ENCODE measurements around the gene GGTLC2.
"Not testable (repeated sequence)": the region's sequence is repeated elsewhere in the genome, so short reads cannot be mapped to it uniquely, and the experiment has no call there.

Gene GGTLC2

GRCh38 chr22:22642255-22642654, 2.2 kb upstream of the GGTLC2 start:
- not testable (repeated sequence) for DNase-seq

GRCh38 chr22:22645969-22646368, 1.6 kb downstream of the GGTLC2 start:
- DNase-seq = not testable (repeated sequence)

GRCh38 chr22:22647952-22648351, 3.5 kb downstream of the GGTLC2 start:
- not testable (repeated sequence) for DNase-seq

GRCh38 chr22:22648863-22649536, 4.6 kb downstream of the GGTLC2 start:
- DNase-seq = not testable (repeated sequence)

GRCh38 chr22:22649761-22650160, 5.3 kb downstream of the GGTLC2 start:
- DNase-seq = not testable (repeated sequence)

- not testable (repeated sequence) for DNase-seq
Observed at GRCh38 chr22:22650398-22650797, 6.0 kb downstream of the GGTLC2 start.

GRCh38 chr22:22650803-22651515, 6.5 kb downstream of the GGTLC2 start:
- DNase-seq = not testable (repeated sequence)

- DNase-seq = not testable (repeated sequence)
Observed at GRCh38 chr22:22651593-22651992, 7.2 kb downstream of the GGTLC2 start.

GRCh38 chr22:22652102-22652501, 7.7 kb downstream of the GGTLC2 start:
- DNase-seq = not testable (repeated sequence)

- DNase-seq = not testable (repeated sequence)
Observed at GRCh38 chr22:22652573-22652972, 8.2 kb downstream of the GGTLC2 start.

- DNase-seq = not testable (repeated sequence)
Observed at GRCh38 chr22:22653677-22654381, 9.4 kb downstream of the GGTLC2 start.

GRCh38 chr22:22655452-22656290, 11.3 kb downstream of the GGTLC2 start:
- no peak for DNase-seq

- no peak for DNase-seq
Observed at GRCh38 chr22:22657712-22658111, 13.3 kb downstream of the GGTLC2 start.

- no peak for DNase-seq
Observed at GRCh38 chr22:22661275-22661674, 16.9 kb downstream of the GGTLC2 start.

GRCh38 chr22:22662095-22662494, 17.7 kb downstream of the GGTLC2 start:
- no peak for DNase-seq

- DNase-seq = no peak
Observed at GRCh38 chr22:22663861-22664800, 19.7 kb downstream of the GGTLC2 start.

GRCh38 chr22:22666307-22667091, 22.1 kb downstream of the GGTLC2 start:
- no peak for DNase-seq

GRCh38 chr22:22667966-22668880, 23.8 kb downstream of the GGTLC2 start:
- no peak for DNase-seq

GRCh38 chr22:22669093-22669492, 24.7 kb downstream of the GGTLC2 start:
- DNase-seq = no peak
